GM21360 (cell line): ENCODE measurements around the gene TRIM44.

ENCODE experiments used
- ATAC-seq: cut with Tn5 transposase; IDR thresholded peaks from one replicate; pipeline ENCODE4 v1.9.1; 2021; ENCODE audit warnings: mild to moderate bottlenecking, moderate library complexity; ENCODE audit not compliant: unreplicated experiment

The TRIM44 gene, protein sequence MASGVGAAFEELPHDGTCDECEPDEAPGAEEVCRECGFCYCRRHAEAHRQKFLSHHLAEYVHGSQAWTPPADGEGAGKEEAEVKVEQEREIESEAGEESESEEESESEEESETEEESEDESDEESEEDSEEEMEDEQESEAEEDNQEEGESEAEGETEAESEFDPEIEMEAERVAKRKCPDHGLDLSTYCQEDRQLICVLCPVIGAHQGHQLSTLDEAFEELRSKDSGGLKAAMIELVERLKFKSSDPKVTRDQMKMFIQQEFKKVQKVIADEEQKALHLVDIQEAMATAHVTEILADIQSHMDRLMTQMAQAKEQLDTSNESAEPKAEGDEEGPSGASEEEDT

DNA sequence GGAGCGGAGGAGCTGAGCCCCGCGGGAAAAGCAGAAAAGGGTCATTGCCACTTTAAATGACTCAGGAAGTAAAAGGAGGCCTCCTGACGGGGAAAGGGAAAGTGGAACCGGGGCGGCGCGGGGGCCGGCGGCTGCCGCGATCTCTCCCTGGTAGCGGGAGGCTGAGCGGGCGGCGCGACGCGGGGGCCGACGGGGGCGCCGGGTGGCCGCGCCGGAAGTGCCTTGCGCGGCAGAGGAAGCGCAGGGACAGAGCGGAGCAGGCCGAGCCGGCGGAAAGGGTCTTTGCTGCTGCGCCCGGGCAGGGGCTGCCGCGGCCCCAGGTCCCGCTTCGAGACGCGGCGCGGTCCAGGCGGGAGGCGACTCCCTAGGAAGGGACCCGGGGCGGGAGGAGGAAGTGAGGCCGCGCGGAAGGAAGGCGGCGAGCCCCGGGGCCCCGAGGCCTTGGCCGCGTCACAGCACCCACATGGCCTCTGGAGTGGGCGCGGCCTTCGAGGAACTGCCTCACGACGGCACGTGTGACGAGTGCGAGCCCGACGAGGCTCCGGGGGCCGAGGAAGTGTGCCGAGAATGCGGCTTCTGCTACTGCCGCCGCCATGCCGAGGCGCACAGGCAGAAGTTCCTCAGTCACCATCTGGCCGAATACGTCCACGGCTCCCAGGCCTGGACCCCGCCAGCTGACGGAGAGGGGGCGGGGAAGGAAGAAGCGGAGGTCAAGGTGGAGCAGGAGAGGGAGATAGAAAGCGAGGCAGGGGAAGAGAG, at the start of gene TRIM44:
Gene TRIM44 (plus strand): TSS at position 127 of the 759 bp plus-strand sequence. CDS start 337 bp downstream, at position 464.
- peak; percentile 89 for ATAC-seq

DNA sequence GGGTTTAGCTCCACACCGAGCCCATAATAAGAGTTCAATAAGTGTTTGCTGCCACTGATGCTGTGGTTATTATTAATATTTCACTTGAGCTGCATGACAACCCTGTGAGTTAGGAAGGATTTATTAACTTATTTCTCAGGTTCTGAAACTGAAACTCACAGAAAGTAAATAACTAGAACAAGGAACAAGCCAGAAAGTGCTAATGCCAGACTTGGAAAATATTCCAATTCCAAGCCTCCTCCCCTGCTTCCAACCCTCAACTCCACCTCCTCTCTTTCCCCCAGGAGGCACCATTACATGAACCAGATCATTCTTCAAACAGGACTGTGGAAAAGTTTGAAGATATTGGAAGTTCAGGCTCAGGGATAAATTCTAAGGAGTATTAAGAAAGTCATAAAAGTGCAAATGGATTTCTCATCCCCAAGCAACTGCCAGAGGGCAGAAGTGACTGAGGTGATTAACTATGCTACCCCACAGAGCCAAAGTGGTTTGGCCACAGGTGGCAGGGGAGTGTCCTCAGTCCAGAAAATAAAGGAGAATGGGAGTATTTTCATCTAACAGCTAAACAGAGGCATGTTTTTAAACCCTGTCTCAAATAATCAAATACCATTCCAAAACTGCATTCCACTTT, 47.5 kb upstream of the TRIM44 start:
- no peak for ATAC-seq

DNA sequence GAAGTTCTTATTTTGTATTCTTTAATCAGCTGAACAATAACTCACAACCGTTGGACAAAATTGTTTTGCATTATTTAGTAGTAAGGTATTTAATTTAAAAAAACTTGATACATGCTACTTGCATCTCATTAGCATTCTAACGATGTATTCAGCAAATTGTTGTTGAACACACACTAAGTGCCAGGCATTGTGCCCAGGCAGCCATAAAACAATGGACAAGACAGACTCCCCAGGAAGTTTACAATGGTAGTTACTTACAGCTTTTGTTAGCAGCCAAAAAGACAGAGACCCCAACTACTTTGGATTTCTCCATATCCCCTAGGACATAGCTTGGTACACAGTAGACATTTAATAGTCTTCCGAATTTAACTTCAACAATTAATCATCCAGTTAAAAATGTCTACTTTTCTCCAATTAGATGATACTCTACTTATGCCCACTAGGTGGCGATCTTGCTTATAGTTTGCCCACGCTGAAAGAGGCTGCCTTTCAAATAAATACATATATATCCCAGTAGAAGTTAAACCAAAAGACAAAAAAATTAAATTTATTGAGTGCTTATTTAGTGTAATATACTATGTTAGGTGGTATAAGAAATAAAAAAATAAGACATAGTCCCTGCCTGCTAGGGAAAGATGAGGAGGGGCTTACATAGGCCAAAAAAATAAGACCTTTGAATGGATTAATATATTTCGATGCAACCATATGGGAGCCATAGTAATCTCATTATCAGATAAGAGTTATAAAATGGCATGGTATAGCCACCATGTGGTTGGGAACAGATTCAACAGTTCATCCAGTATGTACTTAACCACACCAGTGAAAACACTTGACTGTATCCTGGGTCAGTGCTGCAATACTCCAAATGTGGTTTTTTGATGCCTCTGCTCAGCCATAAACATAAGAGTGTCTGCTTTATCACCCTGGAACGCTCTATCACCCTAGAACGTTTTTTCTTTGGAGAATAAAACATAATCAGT, 46.4 kb upstream of the TRIM44 start:
- no peak for ATAC-seq

DNA sequence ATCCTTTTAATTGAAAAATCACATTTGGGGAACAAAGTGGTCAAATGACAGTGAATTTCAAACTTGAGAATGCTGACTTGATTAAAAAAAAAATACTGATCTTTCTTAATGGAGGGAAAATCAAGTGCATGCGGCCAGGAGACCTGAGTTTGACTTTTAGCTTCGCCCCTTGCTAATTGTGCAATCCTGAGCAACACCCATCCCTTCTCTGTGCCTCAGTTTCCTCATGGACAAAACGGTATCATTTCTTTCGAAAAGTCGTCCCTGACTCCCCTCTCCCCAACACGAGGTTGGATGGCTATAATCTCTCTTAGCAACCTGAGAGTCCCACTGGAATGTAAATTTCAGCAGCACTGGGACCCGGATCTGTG, 45.3 kb upstream of the TRIM44 start:
- ATAC-seq, result no peak

DNA sequence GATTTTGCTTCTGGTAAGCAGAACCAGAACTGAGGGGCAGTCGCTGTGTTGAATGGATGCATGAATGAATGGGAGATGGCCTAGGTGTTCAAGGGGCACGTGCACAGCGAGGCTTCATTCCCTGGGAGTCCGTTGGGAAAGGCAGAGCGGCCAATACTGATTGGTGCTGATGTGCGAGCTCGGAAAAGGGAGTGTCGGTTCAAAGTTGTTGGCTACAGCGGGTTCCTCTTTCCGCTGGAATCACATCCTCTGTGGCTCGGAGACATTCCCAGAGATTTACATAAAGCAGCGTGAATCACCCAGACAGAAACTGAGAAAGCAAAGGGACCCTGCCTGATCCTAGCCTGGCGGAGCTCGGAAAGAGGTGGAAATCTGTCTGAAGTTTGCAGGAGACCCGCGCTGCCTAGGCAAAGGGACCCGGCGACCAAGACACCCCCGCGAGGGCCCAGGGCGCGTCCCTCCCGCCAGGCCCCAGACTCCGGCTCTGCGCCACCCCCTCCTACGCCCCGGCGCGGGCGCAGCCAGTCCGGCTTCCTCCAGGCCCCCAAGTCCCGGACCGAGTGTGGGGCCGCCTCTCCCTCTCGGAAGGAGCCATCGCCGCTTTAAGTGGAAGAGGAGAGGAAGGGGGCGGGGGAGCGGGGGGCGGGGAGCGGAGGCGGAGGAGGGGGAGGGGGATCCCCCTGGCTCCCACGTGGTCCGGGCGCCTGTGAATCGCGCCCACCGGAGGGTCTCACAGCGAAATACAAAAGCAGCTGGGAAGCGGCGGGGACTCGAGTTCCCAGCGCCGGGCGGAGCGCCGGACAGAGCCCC, 44.7 kb upstream of the TRIM44 start, which contains the start of gene FJX1:
Gene FJX1 (plus strand): TSS at position 774 of the 810 bp plus-strand sequence. CDS start 177 bp downstream, outside the sequence.
- ATAC-seq, result peak; percentile 26

DNA sequence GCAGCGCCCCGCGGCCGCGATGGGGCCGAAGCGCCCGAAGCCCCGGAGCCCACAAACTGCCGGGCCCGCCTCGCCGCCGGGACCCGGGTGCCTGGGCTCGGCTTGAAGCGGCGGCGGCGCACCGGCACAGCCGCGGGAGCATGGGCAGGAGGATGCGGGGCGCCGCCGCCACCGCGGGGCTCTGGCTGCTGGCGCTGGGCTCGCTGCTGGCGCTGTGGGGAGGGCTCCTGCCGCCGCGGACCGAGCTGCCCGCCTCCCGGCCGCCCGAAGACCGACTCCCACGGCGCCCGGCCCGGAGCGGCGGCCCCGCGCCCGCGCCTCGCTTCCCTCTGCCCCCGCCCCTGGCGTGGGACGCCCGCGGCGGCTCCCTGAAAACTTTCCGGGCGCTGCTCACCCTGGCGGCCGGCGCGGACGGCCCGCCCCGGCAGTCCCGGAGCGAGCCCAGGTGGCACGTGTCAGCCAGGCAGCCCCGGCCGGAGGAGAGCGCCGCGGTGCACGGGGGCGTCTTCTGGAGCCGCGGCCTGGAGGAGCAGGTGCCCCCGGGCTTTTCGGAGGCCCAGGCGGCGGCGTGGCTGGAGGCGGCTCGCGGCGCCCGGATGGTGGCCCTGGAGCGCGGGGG, 44.0 kb upstream of the TRIM44 start:
- ATAC-seq, result peak; percentile 43

DNA sequence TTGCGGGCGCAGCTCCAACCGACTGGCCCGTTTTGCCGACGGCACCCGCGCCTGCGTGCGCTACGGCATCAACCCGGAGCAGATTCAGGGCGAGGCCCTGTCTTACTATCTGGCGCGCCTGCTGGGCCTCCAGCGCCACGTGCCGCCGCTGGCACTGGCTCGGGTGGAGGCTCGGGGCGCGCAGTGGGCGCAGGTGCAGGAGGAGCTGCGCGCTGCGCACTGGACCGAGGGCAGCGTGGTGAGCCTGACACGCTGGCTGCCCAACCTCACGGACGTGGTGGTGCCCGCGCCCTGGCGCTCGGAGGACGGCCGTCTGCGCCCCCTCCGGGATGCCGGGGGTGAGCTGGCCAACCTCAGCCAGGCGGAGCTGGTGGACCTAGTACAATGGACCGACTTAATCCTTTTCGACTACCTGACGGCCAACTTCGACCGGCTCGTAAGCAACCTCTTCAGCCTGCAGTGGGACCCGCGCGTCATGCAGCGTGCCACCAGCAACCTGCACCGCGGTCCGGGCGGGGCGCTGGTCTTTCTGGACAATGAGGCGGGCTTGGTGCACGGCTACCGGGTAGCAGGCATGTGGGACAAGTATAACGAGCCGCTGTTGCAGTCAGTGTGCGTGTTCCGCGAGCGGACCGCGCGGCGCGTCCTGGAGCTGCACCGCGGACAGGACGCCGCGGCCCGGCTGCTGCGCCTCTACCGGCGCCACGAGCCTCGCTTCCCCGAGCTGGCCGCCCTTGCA, 43.3 kb upstream of the TRIM44 start:
- ATAC-seq, result peak; percentile 38

DNA sequence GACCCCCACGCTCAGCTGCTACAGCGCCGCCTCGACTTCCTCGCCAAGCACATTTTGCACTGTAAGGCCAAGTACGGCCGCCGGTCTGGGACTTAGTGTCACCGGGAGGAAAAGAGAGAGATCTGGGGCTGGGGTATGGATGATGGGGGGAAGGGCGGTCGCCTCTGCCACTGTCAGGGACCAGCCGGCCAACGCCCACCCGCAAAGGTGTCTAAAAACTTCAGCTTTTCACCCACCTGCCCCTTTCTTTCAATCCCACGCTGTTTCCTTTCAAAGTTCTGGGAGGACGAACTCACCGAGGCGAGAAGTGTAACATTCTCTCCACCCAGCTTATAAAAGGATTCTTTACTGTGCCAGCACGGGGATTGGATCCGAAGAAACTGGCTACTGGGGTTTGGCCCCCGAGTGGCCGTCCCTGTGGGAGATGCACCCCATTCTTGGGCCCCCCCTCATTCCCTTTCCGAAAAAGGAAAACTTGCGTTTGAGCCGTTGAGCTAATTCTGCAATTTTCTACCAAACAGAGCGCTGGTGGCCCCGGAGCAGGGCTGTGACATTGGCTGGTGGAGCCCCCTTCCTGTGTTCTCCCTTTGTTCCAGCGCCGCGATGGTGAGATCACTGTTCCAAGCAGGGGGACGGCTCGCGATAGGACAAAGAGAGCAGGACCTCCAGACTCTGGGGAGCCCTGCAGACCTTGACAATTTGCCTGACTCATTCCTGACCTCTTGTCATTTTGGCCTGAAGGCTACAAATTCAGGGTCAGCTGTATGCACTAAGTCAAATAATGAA, 42.5 kb upstream of the TRIM44 start:
- ATAC-seq, result no peak

DNA sequence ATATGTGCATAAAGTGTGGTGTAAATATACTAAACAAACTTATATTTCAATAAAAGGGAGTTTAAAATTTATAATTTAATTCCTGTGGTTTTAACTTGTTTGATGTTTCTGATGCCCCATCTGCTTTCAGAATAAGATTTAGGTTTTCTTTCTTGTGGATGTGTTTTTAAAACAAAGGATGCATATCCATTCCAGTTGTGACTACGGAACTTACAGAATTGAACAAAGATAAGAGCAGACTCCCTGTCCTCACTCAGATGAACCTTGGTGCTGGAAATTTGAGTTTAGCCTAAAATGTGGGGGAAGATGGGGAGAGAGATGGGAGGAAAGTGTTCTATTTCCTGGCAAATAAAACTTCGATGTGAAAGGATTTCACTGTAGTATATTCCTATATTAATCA, 41.8 kb upstream of the TRIM44 start:
- ATAC-seq, result no peak

DNA sequence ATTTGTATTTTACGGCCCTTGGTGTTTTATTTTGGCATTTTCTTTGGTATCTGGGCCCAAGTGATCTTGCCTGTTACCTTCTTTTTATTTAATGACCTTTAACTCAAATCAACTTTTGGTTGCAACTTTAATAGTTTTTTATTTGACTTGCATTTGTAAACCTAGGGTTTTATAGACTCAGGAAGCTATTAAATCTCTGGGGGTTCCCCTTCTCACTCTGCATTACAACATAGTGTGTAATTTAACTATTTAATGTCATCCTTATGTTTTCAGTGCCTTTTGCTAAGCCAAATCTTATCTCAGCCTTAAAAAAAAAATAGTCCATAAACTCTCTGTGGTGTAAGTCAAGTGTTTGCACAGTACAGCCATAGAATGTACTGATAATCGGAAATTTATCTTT, 41.0 kb upstream of the TRIM44 start:
- ATAC-seq, result no peak

DNA sequence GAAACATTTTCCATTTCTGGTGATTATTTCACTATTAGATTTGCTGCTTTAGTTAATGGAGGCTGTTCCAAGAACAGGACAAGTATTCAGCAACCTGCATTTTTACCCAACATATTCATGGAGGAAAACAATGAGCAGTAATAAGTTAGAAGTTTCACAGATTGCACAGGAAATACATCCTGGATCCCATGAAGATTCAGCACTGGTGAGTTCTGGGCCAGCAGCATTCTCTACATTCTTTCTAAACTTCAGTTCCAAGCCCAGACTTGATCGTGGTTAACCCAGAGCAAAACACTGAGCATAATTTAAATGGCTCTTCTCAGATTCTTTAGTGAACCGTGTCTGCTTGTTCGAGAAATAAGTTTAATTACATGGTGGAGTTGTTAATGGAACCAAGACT, 40.5 kb upstream of the TRIM44 start:
- ATAC-seq, result no peak

DNA sequence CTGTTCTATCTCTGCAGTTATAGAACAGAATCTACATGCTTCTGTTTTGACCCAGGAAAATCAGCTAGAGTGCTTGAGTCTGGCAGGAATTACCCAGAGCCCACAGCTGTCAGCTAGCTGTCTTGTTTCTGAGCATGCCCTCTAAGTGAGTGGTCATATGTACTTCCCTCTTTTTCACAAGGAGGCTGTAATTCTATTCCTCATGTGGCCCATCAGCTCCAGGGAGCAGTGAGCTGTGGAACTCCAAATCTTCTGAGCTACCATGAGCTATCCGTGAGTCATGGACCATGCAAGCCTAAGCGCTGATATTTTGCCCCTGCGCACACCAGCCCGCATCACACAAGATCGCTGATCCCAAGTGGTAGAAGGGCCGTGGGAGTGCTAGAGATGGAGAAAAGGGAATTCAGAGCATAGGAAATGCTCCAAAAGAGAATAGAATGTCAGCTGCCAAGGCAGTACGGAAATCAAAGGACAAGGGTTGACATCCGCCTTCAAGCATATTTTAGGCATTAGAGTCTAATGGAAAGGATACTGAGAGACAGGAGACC, 38.9 kb upstream of the TRIM44 start:
- no peak for ATAC-seq

DNA sequence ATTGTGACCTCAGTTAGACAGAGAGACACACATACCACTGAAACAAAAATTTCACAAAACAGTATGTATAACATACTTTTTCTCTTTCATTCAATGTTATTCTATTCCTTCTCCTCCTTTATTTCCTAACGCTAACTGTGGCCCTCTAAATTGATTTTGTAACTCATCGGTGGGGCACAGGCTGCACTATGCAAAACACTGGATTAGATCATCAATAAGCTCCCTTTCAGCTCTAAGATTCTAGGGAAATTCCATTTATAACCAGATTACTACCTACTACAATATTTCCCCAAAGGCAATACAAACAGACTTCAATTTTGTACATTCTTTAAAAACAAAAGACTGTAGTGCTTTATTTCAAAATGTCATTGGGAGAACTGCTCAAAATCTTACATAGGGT, 38.3 kb upstream of the TRIM44 start:
- ATAC-seq, result no peak

DNA sequence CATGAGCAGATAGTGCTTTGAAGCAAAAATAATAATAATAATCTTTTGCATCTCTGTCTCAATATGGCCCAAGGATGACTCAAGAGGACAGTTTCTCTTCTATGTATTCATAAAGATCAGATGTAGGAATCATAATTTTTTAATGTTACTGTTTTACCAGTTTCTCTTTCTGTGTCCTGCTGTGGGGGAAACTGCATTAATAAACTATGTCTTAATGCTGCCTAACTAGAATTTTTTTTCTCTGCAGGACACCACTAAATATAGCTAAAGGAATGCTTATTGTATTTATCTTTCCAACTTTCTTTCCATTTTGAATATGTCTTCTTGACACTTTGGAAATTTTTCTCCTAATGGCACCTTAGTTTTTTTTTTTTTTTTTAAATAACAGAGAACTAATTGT, 37.8 kb upstream of the TRIM44 start:
- no peak for ATAC-seq

DNA sequence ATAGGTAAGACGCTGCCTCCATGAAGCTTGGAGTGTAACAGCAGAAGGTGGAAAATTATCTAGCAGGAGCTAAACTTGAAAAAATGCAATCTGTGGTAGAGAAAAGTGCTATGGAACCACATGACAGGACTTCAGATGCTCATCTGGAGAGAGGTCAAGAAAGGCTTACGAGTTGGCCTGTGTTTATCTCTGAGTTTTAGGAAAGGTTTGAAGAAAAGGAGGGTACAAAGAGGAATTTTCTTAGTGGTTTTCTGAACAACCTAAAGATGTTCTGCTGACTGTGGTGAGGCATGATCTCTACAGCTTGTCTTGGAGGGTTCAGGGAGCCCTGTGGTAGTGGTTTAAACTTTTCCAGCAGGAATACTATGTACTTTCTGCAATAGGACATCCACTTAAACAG, 36.1 kb upstream of the TRIM44 start:
- ATAC-seq, result no peak

DNA sequence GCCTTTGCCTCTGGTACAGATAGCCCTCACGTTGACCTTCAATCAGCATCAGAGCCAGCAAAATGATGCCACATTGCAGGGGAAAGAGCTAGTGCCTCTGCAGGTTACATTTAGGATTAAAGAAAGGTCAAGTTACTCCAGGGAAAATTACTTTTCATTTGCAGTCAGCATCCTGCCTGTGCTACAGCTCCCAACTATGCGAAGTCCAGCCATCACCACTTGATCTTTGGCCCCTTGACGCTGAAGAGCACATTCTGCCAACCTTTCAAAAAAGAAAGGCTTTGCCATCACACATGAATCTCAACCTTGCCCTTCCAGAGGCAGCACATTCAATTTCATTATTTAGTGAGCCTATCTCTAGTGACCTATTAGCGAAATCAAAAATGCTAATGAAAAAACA, 33.1 kb upstream of the TRIM44 start:
- ATAC-seq, result no peak

DNA sequence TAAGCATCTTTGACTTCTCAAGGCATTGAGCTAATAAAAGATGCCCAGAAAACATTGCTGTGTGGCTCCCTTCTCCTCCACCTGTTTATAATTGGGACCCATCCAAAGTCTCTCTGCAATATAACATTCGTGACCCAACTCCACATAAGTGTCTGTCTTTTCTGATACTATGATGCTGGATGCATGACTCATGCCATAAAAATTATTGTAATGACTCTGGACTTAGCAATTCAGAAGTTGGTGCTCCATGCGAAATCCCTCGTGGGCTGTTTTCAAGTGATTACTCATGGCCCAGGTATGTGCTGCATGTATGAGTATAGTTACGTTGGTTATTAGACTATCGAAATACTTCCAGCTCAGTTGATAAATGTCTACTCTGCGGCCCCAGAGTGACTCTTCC, 32.7 kb upstream of the TRIM44 start:
- ATAC-seq, result no peak

DNA sequence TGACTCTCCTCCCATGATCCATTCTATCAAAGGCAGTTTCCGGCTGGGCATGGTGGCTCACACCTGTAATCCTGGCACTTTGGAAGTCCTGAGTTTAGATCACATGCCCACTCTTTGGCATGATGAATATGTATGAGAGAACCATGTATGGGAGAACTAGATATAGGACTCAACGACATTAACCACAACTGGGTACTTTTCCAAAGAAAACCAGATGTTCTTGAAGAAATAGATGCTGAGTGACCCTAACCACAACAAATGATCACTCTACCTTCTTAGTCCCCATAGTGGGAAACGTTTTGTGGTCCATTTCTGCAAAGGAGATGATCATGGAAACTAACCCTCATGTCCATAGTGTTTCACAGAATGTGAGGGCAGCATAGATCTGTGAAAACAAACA, 30.7 kb upstream of the TRIM44 start:
- no peak for ATAC-seq
